Endodermal cell (in vitro differentiated cells): ENCODE results near the gene C1orf21. TPM values are rescaled to one million over a fixed set of nuclear protein-coding genes. Genes with fewer than 3 reads are reported as not detected.

ENCODE experiments used
- DNase-seq: peaks from one replicate; pipeline ENCODE4 v3.0.0-alpha.2; 2017
- H3K27ac ChIP-seq: 2 replicates; pipeline ENCODE4 v1.5.1; 2013; ENCODE audit warnings: mild to moderate bottlenecking, low read depth, low read length, moderate library complexity
- H3K27me3 ChIP-seq: 2 replicates; pipeline ENCODE4 v1.6.1; 2013; ENCODE audit warnings: mild to moderate bottlenecking, low read length, moderate library complexity; ENCODE audit not compliant: insufficient read depth, control insufficient read depth, poor library complexity, severe bottlenecking
- H3K36me3 ChIP-seq: 2 replicates; pipeline ENCODE4 v1.7.0; 2013; ENCODE audit warnings: mild to moderate bottlenecking, low read length, moderate library complexity; ENCODE audit not compliant: control insufficient read depth, insufficient read depth
- H3K4me1 ChIP-seq: one replicate; pipeline ENCODE4 v1.7.0; 2013; ENCODE audit warnings: low read length; ENCODE audit not compliant: control insufficient read depth, insufficient read depth
- H3K4me3 ChIP-seq: 2 replicates; pipeline ENCODE4 v1.5.1; 2013; ENCODE audit warnings: mild to moderate bottlenecking, low read length, moderate library complexity
- H3K9ac ChIP-seq: 2 replicates; pipeline ENCODE4 v1.6.1; 2013; ENCODE audit warnings: mild to moderate bottlenecking, low read length, moderate library complexity; ENCODE audit not compliant: poor library complexity, severe bottlenecking; ENCODE audit errors: extremely low read depth
- H3K9me3 ChIP-seq: 2 replicates; pipeline ENCODE4 v1.6.1; 2013; ENCODE audit warnings: mild to moderate bottlenecking, low read length, moderate library complexity; ENCODE audit not compliant: control insufficient read depth
- H3K27ac Mint-ChIP-seq: 2 replicates; pipeline ENCODE4 v1.8.0; 2020; ENCODE audit warnings: mixed read lengths
- H3K27me3 Mint-ChIP-seq: 2 replicates; pipeline ENCODE4 v1.8.0; 2021; ENCODE audit warnings: mild to moderate bottlenecking, mixed read lengths; ENCODE audit not compliant: insufficient read depth
- H3K36me3 Mint-ChIP-seq: 2 replicates; pipeline ENCODE4 v1.8.0; 2020; ENCODE audit warnings: low read depth, mixed read lengths
- H3K4me1 Mint-ChIP-seq: 2 replicates; pipeline ENCODE4 v1.8.0; 2020; ENCODE audit warnings: mixed read lengths
- H3K4me3 Mint-ChIP-seq: 2 replicates; pipeline ENCODE4 v1.8.0; 2020; ENCODE audit warnings: mild to moderate bottlenecking, moderate library complexity, mixed read lengths
- H3K9me3 Mint-ChIP-seq: 2 replicates; pipeline ENCODE4 v1.8.0; 2020; ENCODE audit warnings: mild to moderate bottlenecking, mixed read lengths
- CTCF ChIP-seq: fragments of 200-600 bp; sonication (generic); conservative IDR thresholded peaks from 2 replicates; pipeline ENCODE4 v1.5.0; 2021; ENCODE audit warnings: antibody characterized with exemption, mild to moderate bottlenecking
- WGBS, 2 experiments: methylation state at CpG; one replicate each; pipeline versions ENCODE4 v1.1.5 to v1.1.7; 2013; ENCODE audit warnings: missing lambda C conversion rate in 2 of 2, mixed read lengths in 1 of 2; ENCODE audit not compliant: insufficient coverage in 1 of 2, insufficient read length in 1 of 2; 5-methylcytosine and 5-hydroxymethylcytosine counted together
- total RNA-seq, 2 donors: library from RNA; stranded (reverse); fragmentation: NEBNext Ultra II Directional in 1 of 2; extraction: Animal tissue kit (Norgen Biotek cat#: 25700) in 1 of 2; gene quantifications; 2 replicates in 1 of 2; 3 replicates in 1 of 2; pipeline ENCODE4 v1.2.1, GENCODE V29; 2021

C1orf21 gene
- total RNA-seq, 2 donors from 2014 or later: 9.1 to 10.2 TPM

- Mint-ChIP-seq H3K9me3 (no peaks in the 10 kb centered on the region), H3K4me1 (peaks cover 43% of the 10 kb centered on the region), H3K27ac (no peak overlapping the region), H3K27me3 (no peaks in the 10 kb centered on the region), H3K4me3 (no peak overlapping the region), H3K36me3 (no peaks in the 10 kb centered on the region)
- Histone ChIP-seq H3K36me3 (peaks cover 13% of the 10 kb centered on the region), H3K27ac (no peak overlapping the region), H3K27me3 (no peaks in the 10 kb centered on the region), H3K4me3 (no peak overlapping the region), H3K4me1 (peaks cover 7% of the 10 kb centered on the region), H3K9me3 (no peaks in the 10 kb centered on the region), H3K9ac (no peak overlapping the region)
- DNase-seq: no peak
- WGBS, 2 experiments: 93 to 100% methylated on average over 3 of the region's 3 CpGs
- peak; percentile 21 for TF ChIP-seq CTCF
Observed at GRCh38 chr1:184483101-184483683, 96.4 kb downstream of the C1orf21 start.

- H3K27me3 Mint-ChIP-seq: no peaks in the 10 kb centered on the region
- H3K4me3 Mint-ChIP-seq: no peak overlapping the region
- no peak overlapping the region for H3K27ac Mint-ChIP-seq
- no peaks in the 10 kb centered on the region for H3K9me3 Mint-ChIP-seq
- H3K4me1 ChIP-seq: peaks cover 4% of the 10 kb centered on the region
- 90 to 94% methylated on average over 5 to 9 of the region's 9 CpGs for WGBS, 2 experiments
- H3K36me3 Mint-ChIP-seq: no peaks in the 10 kb centered on the region
- TF ChIP-seq CTCF: no peak
- H3K9me3 ChIP-seq: no peaks in the 10 kb centered on the region
- peaks cover 4% of the 10 kb centered on the region for H3K36me3 ChIP-seq
- H3K4me3 ChIP-seq: no peak overlapping the region
- no peak overlapping the region for H3K9ac ChIP-seq
- DNase-seq: no peak
- no peak overlapping the region for H3K27ac ChIP-seq
- H3K4me1 Mint-ChIP-seq: peaks cover 30% of the 10 kb centered on the region
- H3K27me3 ChIP-seq: no peaks in the 10 kb centered on the region
Observed at GRCh38 chr1:184485751-184486723, 99.2 kb downstream of the C1orf21 start.

- DNase-seq: peak; percentile 71
- no peaks in the 10 kb centered on the region for H3K27me3 ChIP-seq
- Mint-ChIP-seq H3K36me3 (no peaks in the 10 kb centered on the region), H3K9me3 (no peaks in the 10 kb centered on the region), H3K4me3 (no peak overlapping the region), H3K4me1 (peaks cover 24% of the 10 kb centered on the region), H3K27ac (peak overlapping the region; percentile 39), H3K27me3 (no peaks in the 10 kb centered on the region)
- no peak overlapping the region for H3K27ac ChIP-seq
- H3K9me3 ChIP-seq: no peaks in the 10 kb centered on the region
- H3K9ac ChIP-seq: no peak overlapping the region
- 67 to 81% methylated on average over 2 to 6 of the region's 6 CpGs for WGBS, 2 experiments
- H3K4me1 ChIP-seq: peaks cover 4% of the 10 kb centered on the region
- H3K36me3 ChIP-seq: peaks cover 4% of the 10 kb centered on the region
- no peak for TF ChIP-seq CTCF
- no peak overlapping the region for H3K4me3 ChIP-seq
Observed at GRCh38 chr1:184486761-184487445, 100.1 kb downstream of the C1orf21 start.
